ENCODE results near the gene CASP2.

CASP2 gene

GRCh38 chr7:143352531-143353002 lies 64.4 kb downstream of the CASP2 start:
- no peak for DNase-seq (ENCODE audit: low read depth in 1 of 2, low spot score in 1 of 2)
- no peak for TF ChIP-seq POLR2AphosphoS5 (IDR thresholded peaks at IDR 0.05; ENCODE audit: low read depth)
- TF ChIP-seq, protein P1, sequence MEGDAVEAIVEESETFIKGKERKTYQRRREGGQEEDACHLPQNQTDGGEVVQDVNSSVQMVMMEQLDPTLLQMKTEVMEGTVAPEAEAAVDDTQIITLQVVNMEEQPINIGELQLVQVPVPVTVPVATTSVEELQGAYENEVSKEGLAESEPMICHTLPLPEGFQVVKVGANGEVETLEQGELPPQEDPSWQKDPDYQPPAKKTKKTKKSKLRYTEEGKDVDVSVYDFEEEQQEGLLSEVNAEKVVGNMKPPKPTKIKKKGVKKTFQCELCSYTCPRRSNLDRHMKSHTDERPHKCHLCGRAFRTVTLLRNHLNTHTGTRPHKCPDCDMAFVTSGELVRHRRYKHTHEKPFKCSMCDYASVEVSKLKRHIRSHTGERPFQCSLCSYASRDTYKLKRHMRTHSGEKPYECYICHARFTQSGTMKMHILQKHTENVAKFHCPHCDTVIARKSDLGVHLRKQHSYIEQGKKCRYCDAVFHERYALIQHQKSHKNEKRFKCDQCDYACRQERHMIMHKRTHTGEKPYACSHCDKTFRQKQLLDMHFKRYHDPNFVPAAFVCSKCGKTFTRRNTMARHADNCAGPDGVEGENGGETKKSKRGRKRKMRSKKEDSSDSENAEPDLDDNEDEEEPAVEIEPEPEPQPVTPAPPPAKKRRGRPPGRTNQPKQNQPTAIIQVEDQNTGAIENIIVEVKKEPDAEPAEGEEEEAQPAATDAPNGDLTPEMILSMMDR (IDR thresholded peaks at IDR 0.05; ENCODE audit: insufficient read depth, low read length), result no peak
- no peak for TF ChIP-seq SPI1 (IDR thresholded peaks at IDR 0.05; ENCODE audit: borderline replicate concordance, low read depth)
- TF ChIP-seq, protein P2, sequence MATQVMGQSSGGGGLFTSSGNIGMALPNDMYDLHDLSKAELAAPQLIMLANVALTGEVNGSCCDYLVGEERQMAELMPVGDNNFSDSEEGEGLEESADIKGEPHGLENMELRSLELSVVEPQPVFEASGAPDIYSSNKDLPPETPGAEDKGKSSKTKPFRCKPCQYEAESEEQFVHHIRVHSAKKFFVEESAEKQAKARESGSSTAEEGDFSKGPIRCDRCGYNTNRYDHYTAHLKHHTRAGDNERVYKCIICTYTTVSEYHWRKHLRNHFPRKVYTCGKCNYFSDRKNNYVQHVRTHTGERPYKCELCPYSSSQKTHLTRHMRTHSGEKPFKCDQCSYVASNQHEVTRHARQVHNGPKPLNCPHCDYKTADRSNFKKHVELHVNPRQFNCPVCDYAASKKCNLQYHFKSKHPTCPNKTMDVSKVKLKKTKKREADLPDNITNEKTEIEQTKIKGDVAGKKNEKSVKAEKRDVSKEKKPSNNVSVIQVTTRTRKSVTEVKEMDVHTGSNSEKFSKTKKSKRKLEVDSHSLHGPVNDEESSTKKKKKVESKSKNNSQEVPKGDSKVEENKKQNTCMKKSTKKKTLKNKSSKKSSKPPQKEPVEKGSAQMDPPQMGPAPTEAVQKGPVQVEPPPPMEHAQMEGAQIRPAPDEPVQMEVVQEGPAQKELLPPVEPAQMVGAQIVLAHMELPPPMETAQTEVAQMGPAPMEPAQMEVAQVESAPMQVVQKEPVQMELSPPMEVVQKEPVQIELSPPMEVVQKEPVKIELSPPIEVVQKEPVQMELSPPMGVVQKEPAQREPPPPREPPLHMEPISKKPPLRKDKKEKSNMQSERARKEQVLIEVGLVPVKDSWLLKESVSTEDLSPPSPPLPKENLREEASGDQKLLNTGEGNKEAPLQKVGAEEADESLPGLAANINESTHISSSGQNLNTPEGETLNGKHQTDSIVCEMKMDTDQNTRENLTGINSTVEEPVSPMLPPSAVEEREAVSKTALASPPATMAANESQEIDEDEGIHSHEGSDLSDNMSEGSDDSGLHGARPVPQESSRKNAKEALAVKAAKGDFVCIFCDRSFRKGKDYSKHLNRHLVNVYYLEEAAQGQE (IDR thresholded peaks at IDR 0.05; ENCODE audit: insufficient replicate concordance, low read depth), result no peak
- TF ChIP-seq GABPA (IDR thresholded peaks at IDR 0.05; ENCODE audit: low read depth), result no peak
- H3K27me3 ChIP-seq (ENCODE audit: insufficient read depth, poor library complexity, severe bottlenecking), result no peaks in the 10 kb centered on the region
- H3K27ac ChIP-seq (replicated peaks), result no peak overlapping the region
- no peak overlapping the region for H3K4me3 ChIP-seq (replicated peaks; ENCODE audit: insufficient read depth, low read length)

DNA sequence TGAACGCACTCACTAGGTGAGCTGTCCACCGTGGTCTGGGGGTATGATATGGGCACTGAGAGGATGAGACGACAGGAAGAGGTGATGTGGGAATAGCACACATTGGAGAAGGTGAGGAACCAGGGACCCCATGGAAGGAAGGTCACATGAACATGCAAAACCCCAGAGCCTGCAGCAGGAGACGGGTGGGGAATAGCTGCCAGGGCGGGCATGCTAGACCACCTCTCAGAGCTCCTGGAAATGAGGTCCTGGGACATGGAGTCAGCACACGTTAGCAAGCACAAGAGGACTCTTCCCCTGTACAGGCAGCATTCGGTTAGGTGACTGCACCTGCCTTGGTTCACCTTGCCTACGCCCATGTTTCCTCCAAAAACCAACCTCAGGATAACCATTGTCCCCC lies 66.2 kb downstream of the CASP2 start:
- no peak for DNase-seq (ENCODE audit: low read depth in 1 of 2, low spot score in 1 of 2)
- Histone ChIP-seq H3K27me3 (ENCODE audit: insufficient read depth, poor library complexity, severe bottlenecking) (no peaks in the 10 kb centered on the region), H3K27ac (replicated peaks) (no peak overlapping the region), H3K4me3 (replicated peaks; ENCODE audit: insufficient read depth, low read length) (no peak overlapping the region)
- TF ChIP-seq, protein P2 (IDR thresholded peaks at IDR 0.05; ENCODE audit: insufficient replicate concordance, low read depth), result no peak
- no peak for TF ChIP-seq SPI1 (IDR thresholded peaks at IDR 0.05; ENCODE audit: borderline replicate concordance, low read depth)
- no peak for TF ChIP-seq GABPA (IDR thresholded peaks at IDR 0.05; ENCODE audit: low read depth)
- TF ChIP-seq POLR2AphosphoS5 (IDR thresholded peaks at IDR 0.05; ENCODE audit: low read depth), result no peak
- TF ChIP-seq, protein P1 (IDR thresholded peaks at IDR 0.05; ENCODE audit: insufficient read depth, low read length), result no peak

DNA sequence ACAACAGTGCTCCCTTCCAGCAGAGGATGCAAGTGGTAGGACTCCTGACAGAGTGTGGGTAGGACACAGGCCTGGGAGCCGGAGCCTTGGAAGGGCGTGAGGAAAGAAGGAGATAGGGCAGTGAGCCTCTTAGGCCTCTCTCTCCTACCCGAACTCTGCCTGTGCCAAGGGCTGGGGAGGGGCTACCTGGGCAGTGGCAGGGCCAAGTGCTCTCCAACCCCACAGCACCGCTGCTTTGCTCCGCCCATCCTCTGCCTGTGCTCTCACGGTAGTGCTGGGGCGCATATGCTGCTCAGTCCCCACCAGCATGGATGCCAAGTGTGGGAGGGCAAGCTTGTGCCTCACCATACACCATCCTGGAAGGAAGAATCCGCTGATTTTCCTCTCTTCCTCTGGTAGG lies 66.8 kb downstream of the CASP2 start:
- no peak overlapping the region for H3K27ac ChIP-seq (replicated peaks)
- peaks cover under 1% of the 10 kb centered on the region for H3K27me3 ChIP-seq (ENCODE audit: insufficient read depth, poor library complexity, severe bottlenecking)
- TF ChIP-seq GABPA (IDR thresholded peaks at IDR 0.05; ENCODE audit: low read depth) (no peak), POLR2AphosphoS5 (IDR thresholded peaks at IDR 0.05; ENCODE audit: low read depth) (no peak)
- TF ChIP-seq, protein P1 (IDR thresholded peaks at IDR 0.05; ENCODE audit: insufficient read depth, low read length), result no peak
- H3K4me3 ChIP-seq (replicated peaks; ENCODE audit: insufficient read depth, low read length), result no peak overlapping the region
- DNase-seq (ENCODE audit: low read depth in 1 of 2, low spot score in 1 of 2), result no peak

Data from HL-60 (cell line).